ENCODE data around the gene DNASE2.

Gene DNASE2

GRCh38 chr19:12825254-12826131 lies 55.8 kb downstream of the DNASE2 start:
- Histone ChIP-seq H3K27me3 (ENCODE audit: control insufficient read depth, insufficient read depth, low read length) (no peaks in the 10 kb centered on the region), H3K4me1 (ENCODE audit: control insufficient read depth, insufficient read depth, low read length) (no peaks in the 10 kb centered on the region), H3K36me3 (ENCODE audit: control insufficient read depth, insufficient read depth, low read length) (no peaks in the 10 kb centered on the region), H3K27ac (ENCODE audit: low read depth, low read length) (no peak overlapping the region), H3K4me3 (ENCODE audit: low read depth, low read length) (peak overlapping the region; percentile 54), H3K9me3 (ENCODE audit: control insufficient read depth, insufficient read depth, low read length) (no peaks in the 10 kb centered on the region), H3K9ac (ENCODE audit: low read depth, low read length) (no peak overlapping the region)

Measured in HUES48 (cell line).